HepG2 (cell line): ENCODE data around the gene TCAP. TPM values are rescaled to one million over a fixed set of nuclear protein-coding genes. Genes with fewer than 3 reads are reported as not detected.

Experiments
- ATF2 ChIP-seq: sonication (generic); formaldehyde crosslinking; IDR thresholded peaks from 2 replicates; pipeline ENCODE4 v1.4.0; 2020; ENCODE audit warnings: missing genetic modification reagents
- CTCF ChIP-seq: sonication (generic); formaldehyde crosslinking; IDR thresholded peaks from 2 replicates; pipeline ENCODE4 v1.5.0; 2020; ENCODE audit warnings: mild to moderate bottlenecking, missing genetic modification reagents, moderate library complexity
- FOXP4 ChIP-seq: sonication (generic); formaldehyde crosslinking; IDR thresholded peaks from 2 replicates; pipeline ENCODE4 v1.4.0; 2020; ENCODE audit warnings: missing genetic modification reagents
- IKZF4 ChIP-seq: sonication (generic); formaldehyde crosslinking; IDR thresholded peaks from 2 replicates; pipeline ENCODE4 v1.5.1; 2020; ENCODE audit warnings: borderline replicate concordance, mild to moderate bottlenecking, low read depth, missing genetic modification reagents; ENCODE audit errors: not compliant biosample characterization
- KLF12 ChIP-seq: sonication (generic); formaldehyde crosslinking; IDR thresholded peaks from 2 replicates; pipeline ENCODE4 v1.4.0; 2020; ENCODE audit warnings: missing genetic modification reagents, borderline replicate concordance
- NFKBIZ ChIP-seq: IDR thresholded peaks from 2 replicates; pipeline ENCODE4 v1.6.1; 2018; ENCODE audit warnings: missing genetic modification reagents, missing compliant biosample characterization
- PATZ1 ChIP-seq: sonication (generic); formaldehyde crosslinking; IDR thresholded peaks from 2 replicates; pipeline ENCODE4 v1.4.0; 2020; ENCODE audit warnings: missing genetic modification reagents
- TBL1XR1 ChIP-seq: fragments of 150-350 bp; IDR thresholded peaks from 2 replicates; pipeline ENCODE4 v1.6.1; 2014; ENCODE audit warnings: borderline replicate concordance, low read length; ENCODE audit not compliant: partially characterized antibody
- TIGD3 ChIP-seq: sonication (generic); formaldehyde crosslinking; IDR thresholded peaks from 2 replicates; pipeline ENCODE4 v1.5.1; 2020; ENCODE audit warnings: mild to moderate bottlenecking, missing genetic modification reagents, borderline replicate concordance
- ZBTB3 ChIP-seq: sonication (generic); formaldehyde crosslinking; IDR thresholded peaks from 2 replicates; pipeline ENCODE4 v1.4.0; 2020; ENCODE audit warnings: low read depth, mild to moderate bottlenecking, moderate library complexity, missing genetic modification reagents, borderline replicate concordance
- ZNF10 ChIP-seq: sonication (generic); formaldehyde crosslinking; IDR thresholded peaks from 2 replicates; pipeline ENCODE4 v1.4.0; 2020; ENCODE audit warnings: mild to moderate bottlenecking, low read depth, missing genetic modification reagents, borderline replicate concordance
- ZNF101 ChIP-seq: sonication (generic); formaldehyde crosslinking; IDR thresholded peaks from 2 replicates; pipeline ENCODE4 v1.4.0; 2020; ENCODE audit warnings: mild to moderate bottlenecking, low read depth, missing genetic modification reagents, borderline replicate concordance
- ZNF121 ChIP-seq: sonication (generic); formaldehyde crosslinking; IDR thresholded peaks from 2 replicates; pipeline ENCODE4 v1.5.0; 2020; ENCODE audit warnings: mild to moderate bottlenecking, missing genetic modification reagents
- ZNF180 ChIP-seq: sonication (generic); formaldehyde crosslinking; IDR thresholded peaks from 2 replicates; pipeline ENCODE4 v1.4.0; 2020; ENCODE audit warnings: low read depth, missing genetic modification reagents, borderline replicate concordance
- ZNF530 ChIP-seq: sonication (generic); formaldehyde crosslinking; IDR thresholded peaks from 2 replicates; pipeline ENCODE4 v1.5.0; 2020; ENCODE audit warnings: low read depth, mild to moderate bottlenecking, missing genetic modification reagents
- ZNF644 ChIP-seq: IDR thresholded peaks from 2 replicates; pipeline ENCODE4 v1.6.1; 2016; ENCODE audit warnings: low read depth
- ZNF652 ChIP-seq: IDR thresholded peaks from 2 replicates; pipeline ENCODE4 v1.6.1; 2016; ENCODE audit warnings: low read depth, borderline replicate concordance
- ZNF747 ChIP-seq: sonication (generic); formaldehyde crosslinking; IDR thresholded peaks from 2 replicates; pipeline ENCODE4 v1.8.1; 2023; ENCODE audit warnings: missing genetic modification reagents, mild to moderate bottlenecking, borderline replicate concordance
- ZNF75D ChIP-seq: sonication (generic); formaldehyde crosslinking; IDR thresholded peaks from 2 replicates; pipeline ENCODE4 v1.8.1; 2023; ENCODE audit warnings: missing genetic modification reagents, mild to moderate bottlenecking, borderline replicate concordance
- ZNF777 ChIP-seq: sonication (generic); formaldehyde crosslinking; IDR thresholded peaks from 2 replicates; pipeline ENCODE4 v1.4.0; 2020; ENCODE audit warnings: missing genetic modification reagents
- ZNF883 ChIP-seq: sonication (generic); formaldehyde crosslinking; IDR thresholded peaks from 2 replicates; pipeline ENCODE4 v1.5.1; 2020; ENCODE audit warnings: mild to moderate bottlenecking, missing genetic modification reagents; ENCODE audit errors: not compliant biosample characterization
- polyA plus RNA-seq, 8 experiments: library from polyadenylated mRNA; depleted of rRNA in 3 of 8; stranded (reverse) in 7 of 8; unstranded in 1 of 8; fragments of >200 nt; fragmentation: Illumina TruSeq in 4 of 8; extraction: Trizol in 4 of 8; gene quantifications; 2 replicates each; pipeline versions ENCODE4 v1.2.1 to v1.2.3, GENCODE V29; 2011 to 2016; ENCODE audit warnings: low read depth in 4 of 8, missing spikeins in 1 of 8, mixed read lengths in 1 of 8; ENCODE audit not compliant: insufficient read depth in 1 of 8
- total RNA-seq, 5 experiments: library from RNA; depleted of rRNA; stranded (reverse); fragments of >200 nt; fragmentation: Illumina TruSeq; extraction: Trizol; gene quantifications; 2 replicates each; pipeline ENCODE4 v1.2.3, GENCODE V29; 2016; ENCODE audit warnings: low read depth in 1 of 5

TCAP gene
- total and polyA plus RNA-seq, 2 of the 13 experiments (the other 11 are each of a cell fraction or from before 2014, with no cell fraction given) = 0.24 to 0.65 TPM

- TF ChIP-seq TIGD3 (CRISPR knock-in tag) (no peak), ZNF777 (CRISPR knock-in tag) (no peak), PATZ1 (CRISPR knock-in tag) (peak; percentile 36; the same call in 1 of the 2 replicates), ZNF883 (no peak), NFKBIZ (CRISPR knock-in tag) (no peak), ZNF180 (CRISPR knock-in tag) (no peak), ATF2 (CRISPR knock-in tag) (no peak), CTCF (peak; percentile 76), ZNF644 (no peak), ZNF747 (CRISPR knock-in tag) (0 out of 2 replicates have a peak, but pooled peaks have one; percentile 35), ZNF10 (CRISPR knock-in tag) (no peak), TBL1XR1 (no peak), ZNF530 (no peak), ZBTB3 (CRISPR knock-in tag) (no peak), IKZF4 (CRISPR knock-in tag) (no peak), ZNF652 (CRISPR knock-in tag) (no peak), FOXP4 (CRISPR knock-in tag) (no peak), ZNF101 (CRISPR knock-in tag) (no peak), ZNF75D (CRISPR knock-in tag) (no peak), KLF12 (no peak), ZNF121 (CRISPR knock-in tag) (no peak)
These were observed 30.7 kb upstream of the TCAP start (continued) for GRCh38 chr17:39634384-39634871.
